CD4-positive, alpha-beta T cell treated with Interleukin-4 for 4 hours (primary cell): Measurements from ENCODE around the gene GNB4.

Source experiments
- DNase-seq: peaks from one replicate; pipeline ENCODE4 v3.0.0-alpha.2; 2020

The GNB4 gene

GRCh38 chr3:179451265-179452175 is at the start of gene GNB4:
Gene GNB4 (minus strand): TSS chr3:179451470. CDS start chr3:179426200, 25,270 bp downstream.
- DNase-seq = peak; percentile 18

- DNase-seq = no peak
Observed at GRCh38 chr3:179495483-179495882, 44.2 kb upstream of the GNB4 start.

GRCh38 chr3:179493260-179493659 is 42.0 kb upstream of the GNB4 start:
- no peak for DNase-seq

- no peak for DNase-seq
Observed at GRCh38 chr3:179488213-179488612, 36.9 kb upstream of the GNB4 start.

- DNase-seq = no peak
Observed at GRCh38 chr3:179486806-179487205, 35.5 kb upstream of the GNB4 start.

- no peak for DNase-seq
Observed at GRCh38 chr3:179482857-179483256, 31.6 kb upstream of the GNB4 start.

GRCh38 chr3:179476215-179476614 is 24.9 kb upstream of the GNB4 start:
- no peak for DNase-seq

GRCh38 chr3:179474480-179474879 is 23.2 kb upstream of the GNB4 start:
- DNase-seq = no peak

GRCh38 chr3:179473565-179473964 is 22.3 kb upstream of the GNB4 start:
- no peak for DNase-seq

GRCh38 chr3:179464323-179465092 is 13.2 kb upstream of the GNB4 start:
- DNase-seq = no peak

- no peak for DNase-seq
Observed at GRCh38 chr3:179463319-179463718, 12.0 kb upstream of the GNB4 start.

- no peak for DNase-seq
Observed at GRCh38 chr3:179460260-179460659, 9.0 kb upstream of the GNB4 start.

GRCh38 chr3:179455954-179456353 is 4.7 kb upstream of the GNB4 start:
- DNase-seq = no peak

GRCh38 chr3:179454887-179455286 is 3.6 kb upstream of the GNB4 start:
- DNase-seq = no peak

- DNase-seq = no peak
Observed at GRCh38 chr3:179453967-179454366, 2.7 kb upstream of the GNB4 start.

- DNase-seq = no peak
Observed at GRCh38 chr3:179452872-179453271, 1.6 kb upstream of the GNB4 start.

- no peak for DNase-seq
Observed at GRCh38 chr3:179452176-179452564, 900 bp upstream of the GNB4 start.

GRCh38 chr3:179450901-179451264 is 387 bp downstream of the GNB4 start:
- no peak for DNase-seq

GRCh38 chr3:179450261-179450701 is 989 bp downstream of the GNB4 start:
- no peak for DNase-seq

- DNase-seq = no peak
Observed at GRCh38 chr3:179449636-179450035, 1.6 kb downstream of the GNB4 start.

- DNase-seq = no peak
Observed at GRCh38 chr3:179447251-179447650, 4.0 kb downstream of the GNB4 start.

GRCh38 chr3:179446501-179446900 is 4.8 kb downstream of the GNB4 start:
- DNase-seq = no peak

- DNase-seq = no peak
Observed at GRCh38 chr3:179438841-179439240, 12.4 kb downstream of the GNB4 start.

GRCh38 chr3:179436517-179436916 is 14.8 kb downstream of the GNB4 start:
- DNase-seq = no peak
